Measurements from ENCODE around the gene PELI1. TPM values are rescaled to one million over a fixed set of nuclear protein-coding genes. Genes with fewer than 3 reads are reported as not detected.
A peak's percentile ranks its signal among the peaks of the same experiment; 100 is the strongest.

The PELI1 gene
- total and polyA plus RNA-seq, 2 donors (not counting 1 experiment from before 2014, with no cell fraction given) = 5.9 to 7.7 TPM

- no peaks in the 10 kb centered on the region for H3K4me1 ChIP-seq (ENCODE audit: control insufficient read depth, extremely low read depth, insufficient read depth, low read length)
- no peaks in the 10 kb centered on the region for H3K27me3 ChIP-seq (ENCODE audit: control insufficient read depth, insufficient read depth, low read length)
- no peaks in the 10 kb centered on the region for H3K36me3 ChIP-seq (ENCODE audit: control insufficient read depth, insufficient read depth, low read length)
- H3K79me2 ChIP-seq (ENCODE audit: control insufficient read depth, insufficient read depth, low read length) = no peaks in the 10 kb centered on the region
- peak; percentile 60 to 76 for DNase-seq (ENCODE audit: low read depth in 2 of 2)
- no peak overlapping the region for H3K9ac ChIP-seq (ENCODE audit: insufficient read depth, low read length)
- TF ChIP-seq, protein P1, sequence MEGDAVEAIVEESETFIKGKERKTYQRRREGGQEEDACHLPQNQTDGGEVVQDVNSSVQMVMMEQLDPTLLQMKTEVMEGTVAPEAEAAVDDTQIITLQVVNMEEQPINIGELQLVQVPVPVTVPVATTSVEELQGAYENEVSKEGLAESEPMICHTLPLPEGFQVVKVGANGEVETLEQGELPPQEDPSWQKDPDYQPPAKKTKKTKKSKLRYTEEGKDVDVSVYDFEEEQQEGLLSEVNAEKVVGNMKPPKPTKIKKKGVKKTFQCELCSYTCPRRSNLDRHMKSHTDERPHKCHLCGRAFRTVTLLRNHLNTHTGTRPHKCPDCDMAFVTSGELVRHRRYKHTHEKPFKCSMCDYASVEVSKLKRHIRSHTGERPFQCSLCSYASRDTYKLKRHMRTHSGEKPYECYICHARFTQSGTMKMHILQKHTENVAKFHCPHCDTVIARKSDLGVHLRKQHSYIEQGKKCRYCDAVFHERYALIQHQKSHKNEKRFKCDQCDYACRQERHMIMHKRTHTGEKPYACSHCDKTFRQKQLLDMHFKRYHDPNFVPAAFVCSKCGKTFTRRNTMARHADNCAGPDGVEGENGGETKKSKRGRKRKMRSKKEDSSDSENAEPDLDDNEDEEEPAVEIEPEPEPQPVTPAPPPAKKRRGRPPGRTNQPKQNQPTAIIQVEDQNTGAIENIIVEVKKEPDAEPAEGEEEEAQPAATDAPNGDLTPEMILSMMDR (conservative IDR thresholded peaks at IDR 0.05 in 1 of 2, IDR thresholded peaks at IDR 0.05 in 1 of 2; ENCODE audit: low read depth in 1 of 2, low read length in 2 of 2) = no peak
- no peak for TF ChIP-seq EZH2 (IDR thresholded peaks at IDR 0.05; ENCODE audit: low read length, missing control alignments)
- no peak overlapping the region for H3K27ac ChIP-seq (ENCODE audit: insufficient read depth, low read length)
- H3K9me3 ChIP-seq (ENCODE audit: control insufficient read depth, insufficient read depth, low read depth, low read length) = no peaks in the 10 kb centered on the region
- H2AFZ ChIP-seq (ENCODE audit: low read length) = no peak overlapping the region
- no peak overlapping the region for H3K4me3 ChIP-seq (replicated peaks in 1 of 4; ENCODE audit: control extremely low read depth in 1 of 4, insufficient read depth in 1 of 4, low read depth in 3 of 4, low read length in 4 of 4)
- no peaks in the 10 kb centered on the region for H4K20me1 ChIP-seq (ENCODE audit: control insufficient read depth, extremely low read depth, insufficient read depth, low read length)
- no peak overlapping the region for H3K4me2 ChIP-seq (ENCODE audit: extremely low read depth, insufficient read depth, low read length)
Measured at GRCh38 chr2:64165706-64166105, 21.5 kb upstream of the PELI1 start.

- Histone ChIP-seq H3K4me3 (replicated peaks in 1 of 4; ENCODE audit: control extremely low read depth in 1 of 4, insufficient read depth in 1 of 4, low read depth in 3 of 4, low read length in 4 of 4) (no peak overlapping the region), H3K27ac (ENCODE audit: insufficient read depth, low read length) (no peak overlapping the region), H3K4me1 (ENCODE audit: control insufficient read depth, extremely low read depth, insufficient read depth, low read length) (no peaks in the 10 kb centered on the region), H4K20me1 (ENCODE audit: control insufficient read depth, extremely low read depth, insufficient read depth, low read length) (no peaks in the 10 kb centered on the region), H3K9me3 (ENCODE audit: control insufficient read depth, insufficient read depth, low read depth, low read length) (no peaks in the 10 kb centered on the region), H3K27me3 (ENCODE audit: control insufficient read depth, insufficient read depth, low read length) (no peaks in the 10 kb centered on the region), H3K79me2 (ENCODE audit: control insufficient read depth, insufficient read depth, low read length) (no peaks in the 10 kb centered on the region), H3K9ac (ENCODE audit: insufficient read depth, low read length) (no peak overlapping the region), H2AFZ (ENCODE audit: low read length) (no peak overlapping the region), H3K4me2 (ENCODE audit: extremely low read depth, insufficient read depth, low read length) (no peak overlapping the region), H3K36me3 (ENCODE audit: control insufficient read depth, insufficient read depth, low read length) (no peaks in the 10 kb centered on the region)
- no peak for DNase-seq (ENCODE audit: low read depth in 2 of 2)
- TF ChIP-seq, protein P1 (conservative IDR thresholded peaks at IDR 0.05 in 1 of 2, IDR thresholded peaks at IDR 0.05 in 1 of 2; ENCODE audit: low read depth in 1 of 2, low read length in 2 of 2) = no peak
- no peak for TF ChIP-seq EZH2 (IDR thresholded peaks at IDR 0.05; ENCODE audit: low read length, missing control alignments)
Measured at GRCh38 chr2:64164629-64165028, 20.4 kb upstream of the PELI1 start.

GRCh38 chr2:64162516-64162915 is 18.3 kb upstream of the PELI1 start:
- Histone ChIP-seq H3K9me3 (ENCODE audit: control insufficient read depth, insufficient read depth, low read depth, low read length) (no peaks in the 10 kb centered on the region), H2AFZ (ENCODE audit: low read length) (no peak overlapping the region), H3K4me3 (replicated peaks in 1 of 4; ENCODE audit: control extremely low read depth in 1 of 4, insufficient read depth in 1 of 4, low read depth in 3 of 4, low read length in 4 of 4) (no peak overlapping the region), H3K36me3 (ENCODE audit: control insufficient read depth, insufficient read depth, low read length) (no peaks in the 10 kb centered on the region), H4K20me1 (ENCODE audit: control insufficient read depth, extremely low read depth, insufficient read depth, low read length) (no peaks in the 10 kb centered on the region), H3K27ac (ENCODE audit: insufficient read depth, low read length) (no peak overlapping the region), H3K9ac (ENCODE audit: insufficient read depth, low read length) (no peak overlapping the region), H3K4me2 (ENCODE audit: extremely low read depth, insufficient read depth, low read length) (no peak overlapping the region), H3K4me1 (ENCODE audit: control insufficient read depth, extremely low read depth, insufficient read depth, low read length) (no peaks in the 10 kb centered on the region), H3K27me3 (ENCODE audit: control insufficient read depth, insufficient read depth, low read length) (no peaks in the 10 kb centered on the region), H3K79me2 (ENCODE audit: control insufficient read depth, insufficient read depth, low read length) (no peaks in the 10 kb centered on the region)
- DNase-seq (ENCODE audit: low read depth in 2 of 2) = no peak
- TF ChIP-seq EZH2 (IDR thresholded peaks at IDR 0.05; ENCODE audit: low read length, missing control alignments) = no peak
- TF ChIP-seq, protein P1 (conservative IDR thresholded peaks at IDR 0.05 in 1 of 2, IDR thresholded peaks at IDR 0.05 in 1 of 2; ENCODE audit: low read depth in 1 of 2, low read length in 2 of 2) = no peak

Measured in fibroblast of lung (primary cell).